Kidney (tissue), 14 donors: Measurements from ENCODE around the gene BATF3. TPM values are rescaled to one million over a fixed set of nuclear protein-coding genes. Genes with fewer than 3 reads are reported as not detected.
A peak's percentile ranks its signal among the peaks of the same experiment; 100 is the strongest.

ENCODE experiments used
- DNase-seq, 5 donors: peaks; one replicate each; pipeline ENCODE4 v3.0.0-alpha.2; 2013 to 2020
- FAIRE-seq: peaks from 2 replicates; lab custom pipeline; 2012; peaks lifted over from hg19 to GRCh38; lab: Jason Lieb, UNC
- H3K27ac ChIP-seq, 2 donors: one replicate each; pipeline ENCODE4 v1.7.0; 2013; ENCODE audit warnings: low read depth in 2 of 2, low read length in 2 of 2, inconsistent platforms in 1 of 2
- H3K27me3 ChIP-seq: one replicate; pipeline ENCODE4 v1.7.1; 2013; ENCODE audit warnings: low read length, inconsistent platforms; ENCODE audit not compliant: control insufficient read depth, insufficient read depth
- H3K36me3 ChIP-seq, 3 donors: one replicate each; pipeline versions ENCODE4 v1.7.0 to v1.7.1; 2013; ENCODE audit warnings: low read length in 3 of 3, control low read depth in 1 of 3, inconsistent platforms in 1 of 3; ENCODE audit not compliant: insufficient read depth in 3 of 3, control insufficient read depth in 2 of 3
- H3K4me1 ChIP-seq, 3 donors: one replicate each; pipeline versions ENCODE4 v1.7.0 to v1.7.1; 2013; ENCODE audit warnings: low read length in 3 of 3, inconsistent platforms in 1 of 3, low read depth in 1 of 3; ENCODE audit not compliant: control insufficient read depth in 2 of 3, insufficient read depth in 2 of 3
- H3K4me3 ChIP-seq, 3 donors: one replicate each; pipeline versions ENCODE4 v1.7.0 to v1.8.1; 2013; ENCODE audit warnings: low read length in 3 of 3, control low read depth in 1 of 3, inconsistent platforms in 1 of 3
- H3K9ac ChIP-seq, 3 donors: one replicate each; pipeline versions ENCODE4 v1.7.0 to v1.7.1; 2013; ENCODE audit warnings: low read length in 3 of 3, control low read depth in 1 of 3, inconsistent platforms in 1 of 3
- H3K9me3 ChIP-seq, 3 donors: one replicate each; pipeline versions ENCODE4 v1.7.0 to v1.7.1; 2013; ENCODE audit warnings: low read length in 3 of 3, control low read depth in 1 of 3, inconsistent platforms in 1 of 3; ENCODE audit not compliant: control insufficient read depth in 2 of 3, insufficient read depth in 1 of 3
- CTCF ChIP-seq: IDR thresholded peaks from 3 replicates; pipeline ENCODE4 v1.5.1; 2012; ENCODE audit warnings: mild to moderate bottlenecking, moderate library complexity, borderline replicate concordance; ENCODE audit not compliant: insufficient read depth; ENCODE audit errors: extremely low read depth
- intact Hi-C: fragments of 100-400 bp; cut with DNase I; formaldehyde crosslinking; loops from one replicate; pipeline ENCODE4 v1.11.1; 2022
- polyA plus RNA-seq: library from polyadenylated mRNA; stranded (reverse); fragments of 350-450 nt; fragmentation: Illumina TruSeq; extraction: RNeasy Lipid Tissue Mini Kit (QIAGEN cat#74804); gene quantifications from one replicate; pipeline ENCODE4 v1.2.3, GENCODE V29; 2014; ENCODE audit warnings: low read depth, low replicate concordance; ENCODE audit not compliant: insufficient read depth
- total RNA-seq: library from RNA; stranded (reverse); fragmentation: NEBNext Ultra II Directional; extraction: Animal tissue kit (Norgen Biotek cat#: 25700); gene quantifications from one replicate; pipeline ENCODE4 v1.2.1, GENCODE V29; 2021
- donor health status: control.
- donor health status: control.
- donor health status: control.
- donor health status: control.
- donor health status: control.
- donor health status: DM: yes; HTN: yes; CAD: no.
- donor health status: Normal renal cell carcinoma (clear cell type).

BATF3 gene
- total and polyA plus RNA-seq, 2 donors from 2014 or later, result 3.3 to 6.5 TPM

DNA sequence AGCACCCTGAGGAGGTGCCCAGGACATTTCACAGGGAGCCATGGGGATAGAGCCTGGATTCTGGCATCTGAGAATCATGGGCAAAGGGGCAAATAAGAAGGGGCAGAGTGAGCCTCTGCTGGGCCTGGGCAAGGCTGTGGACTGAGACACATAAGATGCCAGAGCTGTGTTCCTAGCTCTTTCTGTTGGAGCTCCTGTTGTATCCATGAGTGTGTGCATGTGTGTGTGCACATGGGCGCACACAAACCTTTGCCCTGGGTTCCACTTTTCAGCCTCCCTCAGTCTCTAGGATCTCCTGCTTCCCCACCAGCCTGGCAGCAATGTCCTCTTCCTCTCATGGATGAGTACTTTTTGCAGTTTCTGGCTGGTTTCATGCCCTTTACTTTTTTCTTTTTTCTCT, 47.0 kb downstream of the BATF3 start:
- no peaks in the 10 kb centered on the region for H3K27me3 ChIP-seq
- intact Hi-C loops, result no loop called here
- DNase-seq, result no peak
- no peak overlapping the region for H3K27ac ChIP-seq
- no peak overlapping the region for H3K9ac ChIP-seq
- no peaks in the 10 kb centered on the region for H3K4me1 ChIP-seq
- H3K4me3 ChIP-seq, result no peak overlapping the region
- no peak for TF ChIP-seq CTCF
- H3K36me3 ChIP-seq, result no peaks in the 10 kb centered on the region
- H3K9me3 ChIP-seq, result no peaks in the 10 kb centered on the region
- FAIRE-seq, result no peak

DNA sequence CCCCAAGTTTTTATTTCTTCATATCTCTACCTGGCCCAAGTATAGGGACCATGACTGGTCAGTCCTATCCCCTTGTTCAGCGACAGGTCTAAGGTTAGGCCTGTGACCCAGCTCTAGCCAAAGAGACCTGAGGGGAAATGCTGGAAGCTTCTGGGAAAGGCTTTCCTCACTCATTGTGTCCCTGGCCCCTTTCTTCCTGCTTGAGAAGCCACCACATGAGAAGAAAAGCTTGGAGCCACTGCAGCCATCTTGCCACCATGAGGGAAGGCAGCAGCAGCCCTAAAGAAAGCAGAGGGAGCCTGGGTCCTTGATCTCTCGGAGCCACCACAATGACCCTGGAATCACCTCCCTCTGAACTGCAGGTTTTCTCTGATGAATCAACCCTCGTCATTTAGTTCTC, 47.7 kb downstream of the BATF3 start:
- H3K9ac ChIP-seq, result no peak overlapping the region
- no peaks in the 10 kb centered on the region for H3K4me1 ChIP-seq
- no peak overlapping the region for H3K4me3 ChIP-seq
- FAIRE-seq (no peak), DNase-seq (no peak)
- no peaks in the 10 kb centered on the region for H3K36me3 ChIP-seq
- no peak overlapping the region for H3K27ac ChIP-seq
- H3K27me3 ChIP-seq, result no peaks in the 10 kb centered on the region
- no peaks in the 10 kb centered on the region for H3K9me3 ChIP-seq
- no peak for TF ChIP-seq CTCF
- intact Hi-C loops, result no loop called here

DNA sequence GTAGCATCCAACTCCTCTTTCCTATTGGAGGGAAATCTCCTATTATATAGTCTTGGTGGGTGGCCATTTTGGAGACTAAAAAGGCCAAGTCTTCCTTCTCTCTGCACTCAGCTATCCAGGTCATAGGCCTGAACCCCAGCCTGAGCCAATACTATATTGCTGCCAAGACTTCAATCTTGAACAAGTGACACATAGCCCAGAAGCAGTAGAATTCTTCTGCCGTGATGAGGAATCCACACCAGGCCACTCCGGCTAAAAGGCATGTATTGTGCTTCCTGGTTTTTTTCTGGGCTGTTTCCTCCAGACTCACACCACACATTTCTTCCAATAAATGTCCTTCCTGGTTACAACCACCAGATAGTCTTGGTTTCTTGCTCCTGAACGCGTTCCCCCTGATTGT, 48.1 kb downstream of the BATF3 start:
- Histone ChIP-seq H3K4me3 (no peak overlapping the region), H3K27ac (no peak overlapping the region), H3K9ac (no peak overlapping the region), H3K4me1 (no peaks in the 10 kb centered on the region), H3K27me3 (no peaks in the 10 kb centered on the region), H3K36me3 (no peaks in the 10 kb centered on the region), H3K9me3 (no peaks in the 10 kb centered on the region)
- no peak for TF ChIP-seq CTCF
- FAIRE-seq (no peak), DNase-seq (no peak)
- intact Hi-C loops, result no loop called here

DNA sequence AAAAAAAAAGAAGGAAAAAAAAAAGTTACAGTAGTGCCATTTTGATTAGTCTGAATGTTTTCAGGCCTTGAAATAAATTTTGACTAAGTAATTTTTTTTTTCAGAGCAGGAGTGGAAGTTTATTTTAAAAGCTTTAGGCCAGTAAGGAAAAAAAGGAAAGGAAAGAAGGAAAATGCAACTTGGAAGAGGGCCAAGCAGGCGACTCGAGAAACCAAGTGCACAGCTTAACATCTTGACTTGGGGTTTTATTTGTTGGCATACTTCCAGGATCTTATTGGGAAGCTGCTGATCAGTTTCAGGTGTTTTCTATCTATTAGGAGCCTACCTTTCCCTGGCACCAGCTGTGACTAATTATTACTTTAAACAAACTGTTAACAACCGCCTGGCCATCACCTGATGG, 49.4 kb downstream of the BATF3 start:
- H3K4me3 ChIP-seq, result no peak overlapping the region
- H3K27ac ChIP-seq, result no peak overlapping the region
- H3K36me3 ChIP-seq, result no peaks in the 10 kb centered on the region
- no peaks in the 10 kb centered on the region for H3K9me3 ChIP-seq
- intact Hi-C loops, result no loop called here
- FAIRE-seq (no peak), DNase-seq (peak in 1 of 5 donors; percentile 42)
- no peaks in the 10 kb centered on the region for H3K4me1 ChIP-seq
- no peak for TF ChIP-seq CTCF
- no peaks in the 10 kb centered on the region for H3K27me3 ChIP-seq
- no peak overlapping the region for H3K9ac ChIP-seq
